SU-DHL-6 (cell line): Measurements from ENCODE around the gene SLC27A1.

Source experiments
- H2AFZ ChIP-seq: fragments of 200-600 bp; sonication (generic); 2 replicates; pipeline ENCODE4 v1.6.1; 2014; ENCODE audit warnings: low read depth, mild to moderate bottlenecking, moderate library complexity, mixed read lengths, antibody characterized with exemption, low read length; ENCODE audit not compliant: severe bottlenecking
- H3F3A ChIP-seq: fragments of 200-600 bp; shearing (Covaris generic); 2 replicates; pipeline ENCODE4 v1.6.0; 2016; ENCODE audit warnings: antibody characterized with exemption, mild to moderate bottlenecking; ENCODE audit not compliant: insufficient read depth
- H3K27ac ChIP-seq: fragments of 200-600 bp; sonication (generic); 2 replicates; pipeline ENCODE4 v1.5.1; 2016; ENCODE audit warnings: low read depth, mild to moderate bottlenecking, low read length, moderate library complexity, mixed read lengths
- H3K27me3 ChIP-seq: fragments of 200-600 bp; sonication (generic), shearing (Covaris generic); 2 replicates; pipeline ENCODE4 v1.6.0; 2014; ENCODE audit warnings: mild to moderate bottlenecking, low read length
- H3K36me3 ChIP-seq: fragments of 200-600 bp; sonication (generic); 2 replicates; pipeline ENCODE4 v1.6.1; 2014; ENCODE audit warnings: mild to moderate bottlenecking, low read length, mixed read lengths
- H3K4me2 ChIP-seq: fragments of 300-600, 200-600 bp; shearing (Covaris generic), sonication (generic); 2 replicates; pipeline ENCODE4 v1.6.0; 2014; ENCODE audit warnings: low read length, low read depth, mild to moderate bottlenecking; ENCODE audit not compliant: poor library complexity, severe bottlenecking
- H3K4me3 ChIP-seq: fragments of 200-600 bp; sonication (generic); 2 replicates; pipeline ENCODE4 v1.5.1; 2014; ENCODE audit warnings: antibody characterized with exemption, low read length, mild to moderate bottlenecking, mixed read lengths; ENCODE audit not compliant: insufficient read depth, poor library complexity, severe bottlenecking
- H3K79me2 ChIP-seq: fragments of 200-600 bp; sonication (generic); 2 replicates; pipeline ENCODE4 v1.6.1; 2014; ENCODE audit warnings: mild to moderate bottlenecking, low read length, moderate library complexity; ENCODE audit not compliant: insufficient read depth
- H3K9ac ChIP-seq: fragments of 200-600 bp; sonication (generic); 2 replicates; pipeline ENCODE4 v1.7.0; 2014; ENCODE audit warnings: mild to moderate bottlenecking, low read length
- H3K9me2 ChIP-seq: fragments of 200-600 bp; sonication (generic); replicated peaks from 2 replicates; pipeline ENCODE4 v1.6.1; 2014; ENCODE audit warnings: low read length; ENCODE audit not compliant: insufficient read depth
- H3K9me3 ChIP-seq: fragments of 200-600 bp; sonication (generic); 2 replicates; pipeline ENCODE4 v1.6.1; 2014; ENCODE audit warnings: low read length, mixed read lengths; ENCODE audit not compliant: insufficient read depth
- H4K20me1 ChIP-seq: fragments of 200-600 bp; sonication (generic); 2 replicates; pipeline ENCODE4 v1.6.1; 2014; ENCODE audit warnings: low read depth, mild to moderate bottlenecking, antibody characterized with exemption, low read length, moderate library complexity, mixed read lengths
- EZH2phosphoT487 ChIP-seq: fragments of 200-600 bp; sonication (generic), shearing (Covaris generic); conservative IDR thresholded peaks from 2 replicates; pipeline ENCODE4 v1.6.1; 2018; ENCODE audit warnings: mild to moderate bottlenecking, antibody characterized with exemption, low read length, moderate library complexity, mixed read lengths
- TF ChIP-seq, protein P1 (sequence below): fragments of 200-600 bp; sonication (generic); IDR thresholded peaks from one replicate; pipeline ENCODE4 v1.5.1; 2017; ENCODE audit warnings: antibody characterized with exemption, mild to moderate bottlenecking, low read length, moderate library complexity; ENCODE audit not compliant: insufficient read depth, poor library complexity, severe bottlenecking

The SLC27A1 gene

GRCh38 chr19:17441241-17442021 lies 28.9 kb upstream of the SLC27A1 start:
- no peak overlapping the region for H2AFZ ChIP-seq
- no peaks in the 10 kb centered on the region for H3K9me2 ChIP-seq
- H3K4me3 ChIP-seq: no peak overlapping the region
- no peaks in the 10 kb centered on the region for H4K20me1 ChIP-seq
- H3K27me3 ChIP-seq: no peaks in the 10 kb centered on the region
- no peaks in the 10 kb centered on the region for H3K36me3 ChIP-seq
- no peaks in the 10 kb centered on the region for H3K79me2 ChIP-seq
- no peak overlapping the region for H3K4me2 ChIP-seq
- no peak for TF ChIP-seq EZH2phosphoT487
- TF ChIP-seq, protein P1, sequence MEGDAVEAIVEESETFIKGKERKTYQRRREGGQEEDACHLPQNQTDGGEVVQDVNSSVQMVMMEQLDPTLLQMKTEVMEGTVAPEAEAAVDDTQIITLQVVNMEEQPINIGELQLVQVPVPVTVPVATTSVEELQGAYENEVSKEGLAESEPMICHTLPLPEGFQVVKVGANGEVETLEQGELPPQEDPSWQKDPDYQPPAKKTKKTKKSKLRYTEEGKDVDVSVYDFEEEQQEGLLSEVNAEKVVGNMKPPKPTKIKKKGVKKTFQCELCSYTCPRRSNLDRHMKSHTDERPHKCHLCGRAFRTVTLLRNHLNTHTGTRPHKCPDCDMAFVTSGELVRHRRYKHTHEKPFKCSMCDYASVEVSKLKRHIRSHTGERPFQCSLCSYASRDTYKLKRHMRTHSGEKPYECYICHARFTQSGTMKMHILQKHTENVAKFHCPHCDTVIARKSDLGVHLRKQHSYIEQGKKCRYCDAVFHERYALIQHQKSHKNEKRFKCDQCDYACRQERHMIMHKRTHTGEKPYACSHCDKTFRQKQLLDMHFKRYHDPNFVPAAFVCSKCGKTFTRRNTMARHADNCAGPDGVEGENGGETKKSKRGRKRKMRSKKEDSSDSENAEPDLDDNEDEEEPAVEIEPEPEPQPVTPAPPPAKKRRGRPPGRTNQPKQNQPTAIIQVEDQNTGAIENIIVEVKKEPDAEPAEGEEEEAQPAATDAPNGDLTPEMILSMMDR: peak; percentile 53
- no peak overlapping the region for H3K9ac ChIP-seq
- H3K9me3 ChIP-seq: no peaks in the 10 kb centered on the region
- H3K27ac ChIP-seq: no peak overlapping the region
- no peaks in the 10 kb centered on the region for H3F3A ChIP-seq

DNA sequence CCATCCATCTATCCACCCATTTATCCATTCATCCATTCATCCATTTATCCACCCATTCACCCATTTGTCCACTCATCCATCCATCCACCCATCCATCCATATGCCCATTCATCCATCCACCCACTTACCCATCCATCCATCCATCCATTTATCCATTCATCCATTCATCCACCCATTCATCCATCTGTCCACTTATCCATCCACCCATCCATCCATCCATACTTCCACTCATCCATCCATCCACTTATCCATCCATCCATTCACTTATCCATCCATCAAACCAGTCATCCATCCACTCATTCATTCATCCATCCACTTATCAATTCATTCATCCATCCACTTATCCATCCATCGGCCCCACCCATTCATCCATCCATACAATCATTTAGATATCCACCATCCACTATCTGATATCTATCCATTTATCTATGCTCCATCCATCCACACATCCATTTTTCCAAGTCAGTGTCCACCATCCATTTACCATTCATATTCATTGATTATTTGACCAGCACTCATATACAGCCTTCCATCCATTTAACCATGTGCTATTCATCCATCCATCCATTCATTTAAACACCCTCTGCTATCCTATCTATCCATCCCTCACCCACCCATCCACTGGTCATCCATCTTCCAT lies 24.7 kb upstream of the SLC27A1 start:
- Histone ChIP-seq H4K20me1 (no peaks in the 10 kb centered on the region), H3K9ac (no peak overlapping the region), H3K79me2 (no peaks in the 10 kb centered on the region), H3K9me3 (no peaks in the 10 kb centered on the region), H3K36me3 (no peaks in the 10 kb centered on the region), H3K4me2 (no peak overlapping the region), H3K27ac (no peak overlapping the region), H3K4me3 (no peak overlapping the region), H2AFZ (no peak overlapping the region), H3K27me3 (no peaks in the 10 kb centered on the region), H3K9me2 (no peaks in the 10 kb centered on the region), H3F3A (no peaks in the 10 kb centered on the region)
- TF ChIP-seq, protein P1: no peak
- no peak for TF ChIP-seq EZH2phosphoT487

GRCh38 chr19:17447704-17448130 lies 22.6 kb upstream of the SLC27A1 start:
- no peaks in the 10 kb centered on the region for H3F3A ChIP-seq
- H3K27me3 ChIP-seq: no peaks in the 10 kb centered on the region
- no peaks in the 10 kb centered on the region for H3K79me2 ChIP-seq
- H3K9me3 ChIP-seq: no peaks in the 10 kb centered on the region
- H3K36me3 ChIP-seq: no peaks in the 10 kb centered on the region
- H3K27ac ChIP-seq: no peak overlapping the region
- H3K4me3 ChIP-seq: no peak overlapping the region
- H2AFZ ChIP-seq: no peak overlapping the region
- TF ChIP-seq EZH2phosphoT487: no peak
- TF ChIP-seq, protein P1: no peak
- no peak overlapping the region for H3K9ac ChIP-seq
- H3K4me2 ChIP-seq: no peak overlapping the region
- no peaks in the 10 kb centered on the region for H3K9me2 ChIP-seq
- no peaks in the 10 kb centered on the region for H4K20me1 ChIP-seq
